ENCODE results near the gene KCNH6. TPM values are rescaled to one million over a fixed set of nuclear protein-coding genes. Genes with fewer than 3 reads are reported as not detected.
A peak's percentile ranks its signal among the peaks of the same experiment; 100 is the strongest.

KCNH6 gene
- total and polyA plus RNA-seq, 8 donors = 0.41 to 1.5 (median 0.84) TPM

GRCh38 chr17:63555500-63556156 is 32.5 kb downstream of the KCNH6 start:
- Histone ChIP-seq H3K4me1 (peaks cover 22 to 70% of the 10 kb centered on the region in 2 donors), H3K36me3 (no peaks in the 10 kb centered on the region), H3K9me3 (no peaks in the 10 kb centered on the region), H3K4me3 (no peak overlapping the region), H3K27me3 (no peaks in the 10 kb centered on the region), H3K27ac (no peak overlapping the region)
- ATAC-seq (peak; percentile 21), DNase-seq (peak in 1 of 4 donors; percentile 21)
- intact Hi-C loops (cut with DNase I) = no loop called here
- TF ChIP-seq CTCF (IDR thresholded peaks at IDR 0.05) = no peak

GRCh38 chr17:63557416-63557815 is 34.3 kb downstream of the KCNH6 start:
- Histone ChIP-seq H3K9me3 (no peaks in the 10 kb centered on the region), H3K36me3 (no peaks in the 10 kb centered on the region), H3K27ac (no peak overlapping the region), H3K4me3 (no peak overlapping the region), H3K27me3 (no peaks in the 10 kb centered on the region), H3K4me1 (peaks cover 15 to 66% of the 10 kb centered on the region in 2 donors)
- no peak for TF ChIP-seq CTCF (IDR thresholded peaks at IDR 0.05)
- DNase-seq (no peak), ATAC-seq (no peak)
- intact Hi-C loops (cut with DNase I) = no loop called here

- no peak for TF ChIP-seq CTCF (IDR thresholded peaks at IDR 0.05)
- peaks cover 9 to 56% of the 10 kb centered on the region in 2 donors for H3K4me1 ChIP-seq
- DNase-seq (no peak), ATAC-seq (no peak)
- H3K27ac ChIP-seq = no peak overlapping the region
- no peak overlapping the region for H3K4me3 ChIP-seq
- no peaks in the 10 kb centered on the region for H3K27me3 ChIP-seq
- no peaks in the 10 kb centered on the region for H3K9me3 ChIP-seq
- H3K36me3 ChIP-seq = no peaks in the 10 kb centered on the region
- intact Hi-C loops (cut with DNase I) = no loop called here
Observed at GRCh38 chr17:63558441-63558840, 35.3 kb downstream of the KCNH6 start.

- intact Hi-C loops (cut with DNase I) = no loop called here
- Histone ChIP-seq H3K36me3 (no peaks in the 10 kb centered on the region), H3K4me3 (no peak overlapping the region), H3K4me1 (peaks cover 0 to 25% of the 10 kb centered on the region in 2 donors), H3K27ac (no peak overlapping the region), H3K27me3 (no peaks in the 10 kb centered on the region), H3K9me3 (no peaks in the 10 kb centered on the region)
- ATAC-seq (no peak), DNase-seq (no peak)
- TF ChIP-seq CTCF (IDR thresholded peaks at IDR 0.05) = no peak
Observed at GRCh38 chr17:63561819-63562218, 38.7 kb downstream of the KCNH6 start.

GRCh38 chr17:63563339-63563738 is 40.2 kb downstream of the KCNH6 start:
- Histone ChIP-seq H3K36me3 (no peaks in the 10 kb centered on the region), H3K9me3 (no peaks in the 10 kb centered on the region), H3K27me3 (no peaks in the 10 kb centered on the region), H3K27ac (no peak overlapping the region), H3K4me1 (peaks cover 0 to 17% of the 10 kb centered on the region in 2 donors), H3K4me3 (no peak overlapping the region)
- no peak for ATAC-seq
- TF ChIP-seq CTCF (IDR thresholded peaks at IDR 0.05) = no peak
- DNase-seq = no peak
- intact Hi-C loops (cut with DNase I) = no loop called here

Measured in left lung (tissue), 10 donors.